Ishikawa (cell line): ENCODE measurements around the gene EIF4E3.

Source experiments
- CEBPB ChIP-seq: IDR thresholded peaks from 2 replicates; pipeline ENCODE4 v1.6.1; 2012
- CREB1 ChIP-seq: IDR thresholded peaks from 2 replicates; pipeline ENCODE4 v1.6.1; 2012; ENCODE audit warnings: low read depth
- EGR1 ChIP-seq: IDR thresholded peaks from 2 replicates; pipeline ENCODE4 v1.6.1; 2012
- EP300 ChIP-seq: IDR thresholded peaks from 2 replicates; pipeline ENCODE4 v1.6.1; 2012; ENCODE audit warnings: borderline replicate concordance
- FOXM1 ChIP-seq: IDR thresholded peaks from 2 replicates; pipeline ENCODE4 v1.6.1; 2012; ENCODE audit warnings: low read depth, borderline replicate concordance
- MAX ChIP-seq: IDR thresholded peaks from 2 replicates; pipeline ENCODE4 v1.6.1; 2012
- RAD21 ChIP-seq: IDR thresholded peaks from 2 replicates; pipeline ENCODE4 v1.6.1; 2012; ENCODE audit warnings: low read depth
- REST ChIP-seq: IDR thresholded peaks from 2 replicates; pipeline ENCODE4 v1.6.1; 2012; ENCODE audit warnings: low read depth, mild to moderate bottlenecking
- TAF1 ChIP-seq: IDR thresholded peaks from 2 replicates; pipeline ENCODE4 v1.6.1; 2012; ENCODE audit warnings: low read depth, mild to moderate bottlenecking
- TEAD4 ChIP-seq: IDR thresholded peaks from 2 replicates; pipeline ENCODE4 v1.6.1; 2012
- USF1 ChIP-seq: IDR thresholded peaks from 2 replicates; pipeline ENCODE4 v1.6.1; 2012
- YY1 ChIP-seq: IDR thresholded peaks from 2 replicates; pipeline ENCODE4 v1.6.1; 2012; ENCODE audit warnings: low read depth
- ZBTB7A ChIP-seq: IDR thresholded peaks from 2 replicates; pipeline ENCODE4 v1.6.1; 2012; ENCODE audit warnings: low read depth

GRCh38 chr3:71714595-71714994 is 10.6 kb downstream of the EIF4E3 start:
- TF ChIP-seq TAF1 (no peak), EGR1 (no peak), REST (no peak), CEBPB (no peak), MAX (no peak), CREB1 (no peak), FOXM1 (no peak), YY1 (no peak), USF1 (no peak), EP300 (no peak), TEAD4 (no peak), ZBTB7A (no peak), RAD21 (no peak)
